Measurements from ENCODE around the gene MACROD2.

Gene MACROD2

DNA sequence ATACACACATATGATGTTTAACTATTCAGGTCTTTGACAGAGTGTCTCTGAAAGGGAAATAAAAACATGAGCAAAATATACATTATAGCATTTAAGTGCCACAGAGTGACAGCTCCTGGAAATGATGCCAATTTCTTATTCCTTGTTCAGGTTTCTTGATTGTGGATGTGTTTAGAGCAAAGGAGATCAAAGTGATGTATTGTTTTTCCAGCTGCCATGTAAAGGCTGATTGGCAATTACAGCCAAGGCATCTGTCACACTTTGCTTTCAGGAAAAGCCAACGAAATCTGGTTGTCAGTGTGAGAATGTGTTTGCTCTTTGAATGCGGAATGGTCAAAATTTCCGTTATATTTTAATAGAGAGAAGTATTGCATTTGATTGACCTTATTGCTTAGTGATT is 689.9 kb downstream of the MACROD2 start:
- no peak for DNase-seq (ENCODE audit: low read depth)
- TF ChIP-seq, protein P1, sequence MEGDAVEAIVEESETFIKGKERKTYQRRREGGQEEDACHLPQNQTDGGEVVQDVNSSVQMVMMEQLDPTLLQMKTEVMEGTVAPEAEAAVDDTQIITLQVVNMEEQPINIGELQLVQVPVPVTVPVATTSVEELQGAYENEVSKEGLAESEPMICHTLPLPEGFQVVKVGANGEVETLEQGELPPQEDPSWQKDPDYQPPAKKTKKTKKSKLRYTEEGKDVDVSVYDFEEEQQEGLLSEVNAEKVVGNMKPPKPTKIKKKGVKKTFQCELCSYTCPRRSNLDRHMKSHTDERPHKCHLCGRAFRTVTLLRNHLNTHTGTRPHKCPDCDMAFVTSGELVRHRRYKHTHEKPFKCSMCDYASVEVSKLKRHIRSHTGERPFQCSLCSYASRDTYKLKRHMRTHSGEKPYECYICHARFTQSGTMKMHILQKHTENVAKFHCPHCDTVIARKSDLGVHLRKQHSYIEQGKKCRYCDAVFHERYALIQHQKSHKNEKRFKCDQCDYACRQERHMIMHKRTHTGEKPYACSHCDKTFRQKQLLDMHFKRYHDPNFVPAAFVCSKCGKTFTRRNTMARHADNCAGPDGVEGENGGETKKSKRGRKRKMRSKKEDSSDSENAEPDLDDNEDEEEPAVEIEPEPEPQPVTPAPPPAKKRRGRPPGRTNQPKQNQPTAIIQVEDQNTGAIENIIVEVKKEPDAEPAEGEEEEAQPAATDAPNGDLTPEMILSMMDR (conservative IDR thresholded peaks at IDR 0.05; ENCODE audit: low read length): no peak
- no peak overlapping the region for H3K4me3 ChIP-seq (ENCODE audit: low read length)

DNA sequence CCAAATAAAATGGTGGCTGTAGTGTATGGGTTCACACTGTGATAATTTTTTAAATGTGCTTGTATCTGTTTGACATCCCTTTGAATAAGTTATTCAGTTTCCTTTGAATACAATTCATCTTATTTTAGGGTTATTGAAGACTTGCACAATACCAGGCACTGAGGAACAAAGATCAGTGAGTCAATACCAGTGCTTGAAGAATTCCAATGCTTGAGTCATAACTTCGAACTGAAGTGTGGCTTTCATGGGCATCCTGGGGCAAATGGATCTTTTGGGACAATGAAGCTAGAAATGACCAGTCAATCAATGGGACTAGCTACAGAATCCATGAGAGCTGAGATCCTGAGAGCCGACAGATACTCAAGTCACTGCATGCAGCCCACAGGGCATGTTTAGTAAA is 692.0 kb downstream of the MACROD2 start:
- H3K4me3 ChIP-seq (ENCODE audit: low read length): no peak overlapping the region
- TF ChIP-seq, protein P1 (conservative IDR thresholded peaks at IDR 0.05; ENCODE audit: low read length): no peak
- DNase-seq (ENCODE audit: low read depth): no peak

DNA sequence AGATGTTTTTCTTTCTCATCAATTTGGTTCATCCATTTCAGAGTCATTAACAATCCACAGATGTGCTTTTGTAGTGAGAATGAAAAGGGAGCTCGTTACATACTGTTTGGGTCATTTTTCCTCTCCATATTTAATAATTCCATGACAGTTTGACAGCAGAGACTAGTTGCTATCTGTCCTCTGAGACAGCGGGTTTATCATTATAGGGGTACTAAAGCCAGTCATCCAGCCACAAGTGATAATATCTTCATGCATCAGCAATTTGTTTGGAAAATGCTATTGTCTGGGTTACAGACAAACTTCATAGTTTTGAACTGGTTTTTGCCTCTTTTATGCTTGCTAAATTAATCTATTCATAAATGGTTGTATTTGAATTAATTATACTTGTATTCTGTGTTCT is 692.7 kb downstream of the MACROD2 start:
- DNase-seq (ENCODE audit: low read depth): no peak
- no peak overlapping the region for H3K4me3 ChIP-seq (ENCODE audit: low read length)
- TF ChIP-seq, protein P1 (conservative IDR thresholded peaks at IDR 0.05; ENCODE audit: low read length): no peak

- no peak for DNase-seq (ENCODE audit: low read depth)
- TF ChIP-seq, protein P1 (conservative IDR thresholded peaks at IDR 0.05; ENCODE audit: low read length): no peak
- H3K4me3 ChIP-seq (ENCODE audit: low read length): no peak overlapping the region
Observed at GRCh38 chr20:14691994-14692393, 696.7 kb downstream of the MACROD2 start.

DNA sequence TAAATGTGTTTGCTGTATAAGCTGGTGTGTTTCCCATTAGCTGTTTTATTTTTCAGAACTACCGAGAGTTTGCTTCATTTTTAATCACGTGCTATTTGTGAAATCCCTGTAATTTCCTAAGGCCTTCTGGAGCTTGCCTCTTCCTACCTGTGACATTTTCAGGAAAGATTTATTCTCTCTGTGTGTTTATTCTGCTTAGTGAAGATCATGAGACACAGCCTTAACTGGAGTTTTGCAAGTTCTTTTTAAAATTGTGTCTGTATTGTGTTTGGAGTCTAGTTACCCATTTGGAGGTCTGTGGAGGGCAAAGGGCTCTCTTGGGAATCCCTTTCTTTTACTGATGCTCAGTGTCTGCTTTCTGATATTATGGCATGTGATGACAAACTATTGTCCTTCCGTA is 701.2 kb downstream of the MACROD2 start:
- no peak for DNase-seq (ENCODE audit: low read depth)
- H3K4me3 ChIP-seq (ENCODE audit: low read length): no peak overlapping the region
- TF ChIP-seq, protein P1 (conservative IDR thresholded peaks at IDR 0.05; ENCODE audit: low read length): no peak

- TF ChIP-seq, protein P1 (conservative IDR thresholded peaks at IDR 0.05; ENCODE audit: low read length): no peak
Observed at GRCh38 chr20:14696937-14697336, 701.6 kb downstream of the MACROD2 start.

DNA sequence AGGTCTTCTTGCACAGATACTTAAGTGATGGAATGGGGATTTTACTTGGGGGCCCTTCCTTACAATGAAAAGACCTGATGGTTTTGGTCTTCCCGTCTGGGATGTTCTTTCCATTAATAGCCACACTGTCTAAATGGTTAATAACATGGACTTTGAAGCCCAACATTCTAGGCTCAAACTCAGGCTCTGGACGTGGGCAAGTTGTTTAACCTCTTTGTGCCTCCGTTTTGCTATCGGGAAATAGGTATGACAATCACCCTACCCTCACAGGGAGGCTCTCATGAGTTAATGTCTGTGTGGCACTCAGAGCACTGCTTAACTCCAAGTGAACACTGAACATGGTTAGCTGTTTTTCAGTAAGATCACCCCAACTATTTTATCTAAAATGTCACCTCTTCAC is 702.8 kb downstream of the MACROD2 start:
- no peak overlapping the region for H3K4me3 ChIP-seq (ENCODE audit: low read length)
- TF ChIP-seq, protein P1 (conservative IDR thresholded peaks at IDR 0.05; ENCODE audit: low read length): no peak

More at GRCh38 chr20:14696937-14697336, 701.6 kb downstream of the MACROD2 start:
- no peak for DNase-seq (ENCODE audit: low read depth)
- H3K4me3 ChIP-seq (ENCODE audit: low read length): no peak overlapping the region

More for the DNA sequence above, 702.8 kb downstream of the MACROD2 start:
- no peak for DNase-seq (ENCODE audit: low read depth)
